SK-N-SH (cell line): ENCODE measurements around the gene BBLN.

ENCODE experiments used
- EP300 ChIP-seq, 2 experiments: IDR thresholded peaks; 2 replicates each; pipeline versions ENCODE4 v1.4.0 to v1.6.1; 2012; ENCODE audit warnings: borderline replicate concordance in 1 of 2, low read depth in 1 of 2, low read length in 1 of 2
- EZH2phosphoT487 ChIP-seq: fragments of 200-600 bp; sonication (generic); IDR thresholded peaks from 2 replicates; pipeline ENCODE4 v1.6.1; 2017; ENCODE audit warnings: low read depth, mixed run types, mild to moderate bottlenecking, antibody characterized with exemption, moderate library complexity, borderline replicate concordance
- IRF3 ChIP-seq: fragments of 150-350 bp; IDR thresholded peaks from 2 replicates; pipeline ENCODE4 v1.6.1; 2016; ENCODE audit warnings: mild to moderate bottlenecking, low read depth, low read length
- JUND ChIP-seq: IDR thresholded peaks from 2 replicates; pipeline ENCODE4 v1.4.0; 2012
- MEF2A ChIP-seq: IDR thresholded peaks from 2 replicates; pipeline ENCODE4 v1.4.0; 2012; ENCODE audit warnings: low read depth, borderline replicate concordance
- NFIC ChIP-seq: IDR thresholded peaks from 2 replicates; pipeline ENCODE4 v1.4.0; 2012; ENCODE audit warnings: borderline replicate concordance
- RAD21 ChIP-seq: IDR thresholded peaks from 2 replicates; pipeline ENCODE4 v1.6.1; 2012; ENCODE audit warnings: mild to moderate bottlenecking, low read length
- RCOR1 ChIP-seq: fragments of 150-350 bp; IDR thresholded peaks from 2 replicates; pipeline ENCODE4 v1.6.1; 2017; ENCODE audit warnings: antibody characterized with exemption, low read length
- TAF1 ChIP-seq: IDR thresholded peaks from 2 replicates; pipeline ENCODE4 v1.6.1; 2012; ENCODE audit warnings: low read depth, mild to moderate bottlenecking, low read length, moderate library complexity, borderline replicate concordance
- TCF12 ChIP-seq: IDR thresholded peaks from 2 replicates; pipeline ENCODE4 v1.4.0; 2012
- YY1 ChIP-seq: IDR thresholded peaks from 2 replicates; pipeline ENCODE4 v1.4.0; 2012; ENCODE audit warnings: low read depth, mild to moderate bottlenecking
- TF ChIP-seq, protein P1 (sequence below): fragments of 200-600 bp; sonication (generic); IDR thresholded peaks from 2 replicates; pipeline ENCODE4 v1.6.1; 2017; ENCODE audit warnings: antibody characterized with exemption, mild to moderate bottlenecking, moderate library complexity
- TF ChIP-seq, protein P2 (sequence below): IDR thresholded peaks from 2 replicates; pipeline ENCODE4 v1.4.0; 2012; ENCODE audit warnings: low read depth
- TF ChIP-seq, protein P3 (sequence below): fragments of 150-350 bp; IDR thresholded peaks from 2 replicates; pipeline ENCODE4 v1.6.1; 2017; ENCODE audit warnings: antibody characterized with exemption, low read length, low read depth, borderline replicate concordance

GRCh38 chr9:128121466-128121810 is 38.6 kb upstream of the BBLN start:
- TF ChIP-seq RCOR1 (no peak), NFIC (no peak), IRF3 (no peak), YY1 (no peak), TAF1 (no peak), MEF2A (no peak), JUND (no peak), EP300 (IDR thresholded peaks at IDR 0.05; ENCODE audit: borderline replicate concordance in 1 of 2, low read depth in 1 of 2, low read length in 1 of 2) (no peak), TCF12 (no peak), RAD21 (no peak), EZH2phosphoT487 (no peak)
- TF ChIP-seq, protein P1, sequence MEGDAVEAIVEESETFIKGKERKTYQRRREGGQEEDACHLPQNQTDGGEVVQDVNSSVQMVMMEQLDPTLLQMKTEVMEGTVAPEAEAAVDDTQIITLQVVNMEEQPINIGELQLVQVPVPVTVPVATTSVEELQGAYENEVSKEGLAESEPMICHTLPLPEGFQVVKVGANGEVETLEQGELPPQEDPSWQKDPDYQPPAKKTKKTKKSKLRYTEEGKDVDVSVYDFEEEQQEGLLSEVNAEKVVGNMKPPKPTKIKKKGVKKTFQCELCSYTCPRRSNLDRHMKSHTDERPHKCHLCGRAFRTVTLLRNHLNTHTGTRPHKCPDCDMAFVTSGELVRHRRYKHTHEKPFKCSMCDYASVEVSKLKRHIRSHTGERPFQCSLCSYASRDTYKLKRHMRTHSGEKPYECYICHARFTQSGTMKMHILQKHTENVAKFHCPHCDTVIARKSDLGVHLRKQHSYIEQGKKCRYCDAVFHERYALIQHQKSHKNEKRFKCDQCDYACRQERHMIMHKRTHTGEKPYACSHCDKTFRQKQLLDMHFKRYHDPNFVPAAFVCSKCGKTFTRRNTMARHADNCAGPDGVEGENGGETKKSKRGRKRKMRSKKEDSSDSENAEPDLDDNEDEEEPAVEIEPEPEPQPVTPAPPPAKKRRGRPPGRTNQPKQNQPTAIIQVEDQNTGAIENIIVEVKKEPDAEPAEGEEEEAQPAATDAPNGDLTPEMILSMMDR: no peak
- TF ChIP-seq, protein P2, sequence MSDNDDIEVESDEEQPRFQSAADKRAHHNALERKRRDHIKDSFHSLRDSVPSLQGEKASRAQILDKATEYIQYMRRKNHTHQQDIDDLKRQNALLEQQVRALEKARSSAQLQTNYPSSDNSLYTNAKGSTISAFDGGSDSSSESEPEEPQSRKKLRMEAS: no peak
- TF ChIP-seq, protein P3, sequence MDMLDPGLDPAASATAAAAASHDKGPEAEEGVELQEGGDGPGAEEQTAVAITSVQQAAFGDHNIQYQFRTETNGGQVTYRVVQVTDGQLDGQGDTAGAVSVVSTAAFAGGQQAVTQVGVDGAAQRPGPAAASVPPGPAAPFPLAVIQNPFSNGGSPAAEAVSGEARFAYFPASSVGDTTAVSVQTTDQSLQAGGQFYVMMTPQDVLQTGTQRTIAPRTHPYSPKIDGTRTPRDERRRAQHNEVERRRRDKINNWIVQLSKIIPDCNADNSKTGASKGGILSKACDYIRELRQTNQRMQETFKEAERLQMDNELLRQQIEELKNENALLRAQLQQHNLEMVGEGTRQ: no peak
